ENCODE data around the gene CD2BP2.

DNA sequence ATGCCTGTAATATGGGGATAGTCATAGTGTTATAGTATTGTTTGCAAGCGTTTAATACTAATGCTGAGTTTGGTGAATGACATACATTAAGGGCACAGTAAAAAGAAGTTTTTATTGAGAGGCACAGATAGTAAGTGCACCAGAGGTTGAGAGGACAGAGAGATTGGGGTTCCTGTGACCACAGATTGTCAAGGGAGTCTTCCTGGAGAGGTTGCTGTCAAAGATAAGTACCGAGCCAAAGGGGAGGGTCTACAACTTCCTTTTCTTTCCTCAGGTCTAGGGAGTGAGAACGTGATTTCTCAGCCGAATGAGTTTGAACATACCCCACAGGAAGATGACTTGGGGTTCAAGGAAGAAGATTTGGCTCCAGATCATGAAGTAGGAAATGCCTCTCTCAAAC lies 41.9 kb upstream of the CD2BP2 start:
- TF ChIP-seq, protein P1, sequence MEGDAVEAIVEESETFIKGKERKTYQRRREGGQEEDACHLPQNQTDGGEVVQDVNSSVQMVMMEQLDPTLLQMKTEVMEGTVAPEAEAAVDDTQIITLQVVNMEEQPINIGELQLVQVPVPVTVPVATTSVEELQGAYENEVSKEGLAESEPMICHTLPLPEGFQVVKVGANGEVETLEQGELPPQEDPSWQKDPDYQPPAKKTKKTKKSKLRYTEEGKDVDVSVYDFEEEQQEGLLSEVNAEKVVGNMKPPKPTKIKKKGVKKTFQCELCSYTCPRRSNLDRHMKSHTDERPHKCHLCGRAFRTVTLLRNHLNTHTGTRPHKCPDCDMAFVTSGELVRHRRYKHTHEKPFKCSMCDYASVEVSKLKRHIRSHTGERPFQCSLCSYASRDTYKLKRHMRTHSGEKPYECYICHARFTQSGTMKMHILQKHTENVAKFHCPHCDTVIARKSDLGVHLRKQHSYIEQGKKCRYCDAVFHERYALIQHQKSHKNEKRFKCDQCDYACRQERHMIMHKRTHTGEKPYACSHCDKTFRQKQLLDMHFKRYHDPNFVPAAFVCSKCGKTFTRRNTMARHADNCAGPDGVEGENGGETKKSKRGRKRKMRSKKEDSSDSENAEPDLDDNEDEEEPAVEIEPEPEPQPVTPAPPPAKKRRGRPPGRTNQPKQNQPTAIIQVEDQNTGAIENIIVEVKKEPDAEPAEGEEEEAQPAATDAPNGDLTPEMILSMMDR (IDR thresholded peaks at IDR 0.05; ENCODE audit: insufficient read depth, low read depth, low read length) = no peak
- TF ChIP-seq EZH2 (IDR thresholded peaks at IDR 0.05; ENCODE audit: insufficient read depth, low read length) = no peak
